Testis (tissue), 2 donors: ENCODE measurements around the gene CPA1.

ENCODE experiments used
- POLR2A ChIP-seq: fragments of 450-650 bp; IDR thresholded peaks from one replicate; pipeline ENCODE4 v1.6.1; 2017; ENCODE audit warnings: antibody characterized with exemption, mild to moderate bottlenecking, moderate library complexity
- TF ChIP-seq, protein P1 (sequence below), 3 experiments: fragments of 450-650 bp in 2 of 3; fragments of 200-600 bp in 1 of 3; sonication (generic) in 1 of 3; IDR thresholded peaks; one replicate each; pipeline ENCODE4 v1.5.1; 2016 to 2019; ENCODE audit warnings: antibody characterized with exemption in 3 of 3, mild to moderate bottlenecking in 2 of 3, moderate library complexity in 1 of 3

DNA sequence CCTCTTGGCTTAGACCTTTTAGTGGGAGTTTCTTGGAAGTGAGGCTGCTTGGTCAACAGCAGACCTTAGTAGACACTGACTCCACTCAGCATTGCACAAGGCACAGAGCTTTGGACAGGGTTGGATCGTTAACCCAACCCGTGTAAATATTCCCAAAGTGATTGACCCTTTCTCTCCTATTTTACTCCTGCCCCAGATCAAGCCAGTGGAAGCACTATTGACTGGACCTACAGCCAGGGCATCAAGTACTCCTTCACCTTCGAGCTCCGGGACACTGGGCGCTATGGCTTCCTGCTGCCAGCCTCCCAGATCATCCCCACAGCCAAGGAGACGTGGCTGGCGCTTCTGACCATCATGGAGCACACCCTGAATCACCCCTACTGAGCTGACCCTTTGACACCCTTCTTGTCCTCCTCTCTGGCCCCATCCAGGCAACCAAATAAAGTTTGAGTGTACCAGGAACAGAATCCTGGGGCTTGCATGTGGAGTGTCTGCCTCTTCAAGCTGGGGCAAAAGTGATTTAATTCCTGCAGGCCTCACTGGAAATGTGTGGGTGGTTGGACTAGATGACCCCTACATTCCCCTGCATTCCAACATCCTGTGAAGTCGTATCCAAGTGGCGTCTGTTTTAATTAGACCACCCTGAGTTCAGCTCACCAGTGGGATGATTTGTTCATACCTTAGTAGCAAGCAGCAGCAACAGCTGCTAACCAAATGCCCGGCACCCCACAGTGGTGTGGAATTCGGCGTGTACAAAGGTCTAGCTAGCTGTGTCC is 7.5 kb downstream of the CPA1 start:
- TF ChIP-seq, protein P1, sequence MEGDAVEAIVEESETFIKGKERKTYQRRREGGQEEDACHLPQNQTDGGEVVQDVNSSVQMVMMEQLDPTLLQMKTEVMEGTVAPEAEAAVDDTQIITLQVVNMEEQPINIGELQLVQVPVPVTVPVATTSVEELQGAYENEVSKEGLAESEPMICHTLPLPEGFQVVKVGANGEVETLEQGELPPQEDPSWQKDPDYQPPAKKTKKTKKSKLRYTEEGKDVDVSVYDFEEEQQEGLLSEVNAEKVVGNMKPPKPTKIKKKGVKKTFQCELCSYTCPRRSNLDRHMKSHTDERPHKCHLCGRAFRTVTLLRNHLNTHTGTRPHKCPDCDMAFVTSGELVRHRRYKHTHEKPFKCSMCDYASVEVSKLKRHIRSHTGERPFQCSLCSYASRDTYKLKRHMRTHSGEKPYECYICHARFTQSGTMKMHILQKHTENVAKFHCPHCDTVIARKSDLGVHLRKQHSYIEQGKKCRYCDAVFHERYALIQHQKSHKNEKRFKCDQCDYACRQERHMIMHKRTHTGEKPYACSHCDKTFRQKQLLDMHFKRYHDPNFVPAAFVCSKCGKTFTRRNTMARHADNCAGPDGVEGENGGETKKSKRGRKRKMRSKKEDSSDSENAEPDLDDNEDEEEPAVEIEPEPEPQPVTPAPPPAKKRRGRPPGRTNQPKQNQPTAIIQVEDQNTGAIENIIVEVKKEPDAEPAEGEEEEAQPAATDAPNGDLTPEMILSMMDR (IDR thresholded peaks at IDR 0.05): no peak
- no peak for TF ChIP-seq POLR2A
